Gastrocnemius medialis (tissue), 4 donors: Measurements from ENCODE around the gene CDK5R1. TPM values are rescaled to one million over a fixed set of nuclear protein-coding genes. Genes with fewer than 3 reads are reported as not detected.

Source experiments
- ATAC-seq, 2 donors: fragments of 150-250 bp; one replicate each; pipeline ENCODE4 v1.9.1; 2016
- DNase-seq, 2 donors: peaks; one replicate each; pipeline ENCODE4 v3.0.0-alpha.2; 2019
- H3K27ac ChIP-seq, 4 donors: fragments of 200-600 bp; sonication (generic); 1 replicate in 1 of 4; 2 replicates in 3 of 4; pipeline ENCODE4 v1.5.1; 2016 to 2018; ENCODE audit warnings: mild to moderate bottlenecking in 2 of 4, moderate library complexity in 1 of 4
- H3K27me3 ChIP-seq, 3 donors: fragments of 200-600 bp; sonication (generic) in 2 of 3; 1 replicate in 1 of 3; 2 replicates in 2 of 3; pipeline versions ENCODE4 v1.5.1 to v1.6.0; 2016 to 2019; ENCODE audit warnings: mild to moderate bottlenecking in 1 of 3, moderate library complexity in 1 of 3
- H3K36me3 ChIP-seq, 2 donors: fragments of 200-600 bp; sonication (generic) in 1 of 2; one replicate each; pipeline ENCODE4 v1.5.1; 2017 to 2018
- H3K4me1 ChIP-seq, 2 donors: fragments of 200-600 bp; sonication (generic) in 1 of 2; one replicate each; pipeline ENCODE4 v1.5.1; 2016 to 2017; ENCODE audit warnings: mild to moderate bottlenecking in 2 of 2
- H3K4me3 ChIP-seq, 4 donors: fragments of 200-600 bp; sonication (generic) in 3 of 4; 1 replicate in 1 of 4; 2 replicates in 3 of 4; pipeline ENCODE4 v1.5.1; 2016 to 2019; ENCODE audit warnings: mild to moderate bottlenecking in 2 of 4
- H3K9me3 ChIP-seq, 3 donors: fragments of 200-600 bp; sonication (generic) in 2 of 3; 1 replicate in 1 of 3; 2 replicates in 2 of 3; pipeline ENCODE4 v1.5.1; 2016 to 2019
- POLR2A ChIP-seq, 2 donors: fragments of 450-650 bp; IDR thresholded peaks; one replicate each; pipeline ENCODE4 v1.6.1; 2017; ENCODE audit warnings: antibody characterized with exemption in 2 of 2, mild to moderate bottlenecking in 2 of 2, moderate library complexity in 2 of 2
- in situ Hi-C, 4 donors: fragments of 200-750 bp; cut with MboI; loops; one replicate each; pipeline versions ENCODE4 v1.15.0 to v1.8.0; 2017; ENCODE audit warnings: low sequenced_read_pairs in 4 of 4
- intact Hi-C: fragments of 100-400 bp; cut with DNase I; formaldehyde crosslinking; loops from one replicate; pipeline ENCODE4 v1.15.1; 2023; ENCODE audit warnings: low total_unique reads
- total RNA-seq, 4 donors: library from RNA; depleted of rRNA; stranded (reverse); fragments of >200 nt; gene quantifications; one replicate each; pipeline versions ENCODE4 v1.1.0 to v1.2.3, GENCODE V29; 2016
- TF ChIP-seq, protein P1 (sequence below), 5 experiments: fragments of 450-650 bp in 3 of 5; fragments of 200-600 bp in 2 of 5; sonication (generic) in 2 of 5; IDR thresholded peaks in 4 of 5; conservative IDR thresholded peaks in 1 of 5; 1 replicate in 4 of 5; 2 replicates in 1 of 5; pipeline ENCODE4 v1.5.1; 2016 to 2019; ENCODE audit warnings: antibody characterized with exemption in 5 of 5, mild to moderate bottlenecking in 3 of 5, moderate library complexity in 3 of 5

CDK5R1 gene
- total RNA-seq, 4 donors from 2014 or later = 0.15 to 2.2 (median 1.5) TPM

DNA sequence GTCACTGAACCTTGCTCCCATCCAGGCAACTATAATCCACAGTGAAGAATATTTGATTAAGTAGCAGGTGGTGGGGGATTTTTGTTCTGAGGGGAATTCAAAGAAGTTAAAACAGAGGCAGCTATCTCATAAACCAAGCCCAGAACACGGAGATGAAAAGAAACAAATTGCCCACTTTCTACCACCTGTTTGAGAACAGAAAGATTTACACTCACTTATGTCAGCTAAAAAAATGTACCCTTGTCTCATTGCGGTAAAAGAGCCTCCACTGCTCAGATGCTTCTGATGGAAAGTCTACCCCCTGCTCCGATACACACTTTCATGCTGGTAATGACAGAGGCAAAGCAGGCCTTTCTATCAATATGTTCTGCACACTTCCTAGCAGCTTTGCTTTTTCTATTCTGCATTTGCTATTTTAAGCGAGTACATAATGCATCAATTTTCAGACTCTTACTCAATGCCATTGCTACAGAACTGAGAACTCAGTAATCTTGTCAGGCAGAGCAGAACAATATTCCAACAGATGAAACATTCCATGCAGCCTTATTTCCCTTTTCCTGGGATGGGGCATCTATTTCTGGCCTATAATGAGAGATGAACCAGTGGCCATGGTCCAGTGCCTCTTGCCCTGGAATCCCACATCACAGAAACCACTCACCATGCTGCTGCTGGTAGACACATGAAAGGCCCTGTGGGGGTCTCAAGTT, 29.0 kb downstream of the CDK5R1 start:
- in situ Hi-C loops = no loop called here
- DNase-seq (no peak), ATAC-seq (peak; percentile 81 to 84)
- Histone ChIP-seq H3K4me1 (peaks cover 30 to 32% of the 10 kb centered on the region in 2 donors), H3K36me3 (no peaks in the 10 kb centered on the region), H3K4me3 (no peak overlapping the region), H3K27ac (peak overlapping the region in 3 of 4 donors; percentile 38 to 66 (median 57)), H3K9me3 (no peaks in the 10 kb centered on the region), H3K27me3 (no peaks in the 10 kb centered on the region)
- no peak for TF ChIP-seq POLR2A (IDR thresholded peaks at IDR 0.05)
- TF ChIP-seq, protein P1, sequence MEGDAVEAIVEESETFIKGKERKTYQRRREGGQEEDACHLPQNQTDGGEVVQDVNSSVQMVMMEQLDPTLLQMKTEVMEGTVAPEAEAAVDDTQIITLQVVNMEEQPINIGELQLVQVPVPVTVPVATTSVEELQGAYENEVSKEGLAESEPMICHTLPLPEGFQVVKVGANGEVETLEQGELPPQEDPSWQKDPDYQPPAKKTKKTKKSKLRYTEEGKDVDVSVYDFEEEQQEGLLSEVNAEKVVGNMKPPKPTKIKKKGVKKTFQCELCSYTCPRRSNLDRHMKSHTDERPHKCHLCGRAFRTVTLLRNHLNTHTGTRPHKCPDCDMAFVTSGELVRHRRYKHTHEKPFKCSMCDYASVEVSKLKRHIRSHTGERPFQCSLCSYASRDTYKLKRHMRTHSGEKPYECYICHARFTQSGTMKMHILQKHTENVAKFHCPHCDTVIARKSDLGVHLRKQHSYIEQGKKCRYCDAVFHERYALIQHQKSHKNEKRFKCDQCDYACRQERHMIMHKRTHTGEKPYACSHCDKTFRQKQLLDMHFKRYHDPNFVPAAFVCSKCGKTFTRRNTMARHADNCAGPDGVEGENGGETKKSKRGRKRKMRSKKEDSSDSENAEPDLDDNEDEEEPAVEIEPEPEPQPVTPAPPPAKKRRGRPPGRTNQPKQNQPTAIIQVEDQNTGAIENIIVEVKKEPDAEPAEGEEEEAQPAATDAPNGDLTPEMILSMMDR (IDR thresholded peaks at IDR 0.05 in 4 of 5, conservative IDR thresholded peaks at IDR 0.05 in 1 of 5) = no peak
- intact Hi-C loops = loop anchor here (2.0 kb wide), 1 partner anchor 19 kb away; no protein-coding TSS in a partner anchor

DNA sequence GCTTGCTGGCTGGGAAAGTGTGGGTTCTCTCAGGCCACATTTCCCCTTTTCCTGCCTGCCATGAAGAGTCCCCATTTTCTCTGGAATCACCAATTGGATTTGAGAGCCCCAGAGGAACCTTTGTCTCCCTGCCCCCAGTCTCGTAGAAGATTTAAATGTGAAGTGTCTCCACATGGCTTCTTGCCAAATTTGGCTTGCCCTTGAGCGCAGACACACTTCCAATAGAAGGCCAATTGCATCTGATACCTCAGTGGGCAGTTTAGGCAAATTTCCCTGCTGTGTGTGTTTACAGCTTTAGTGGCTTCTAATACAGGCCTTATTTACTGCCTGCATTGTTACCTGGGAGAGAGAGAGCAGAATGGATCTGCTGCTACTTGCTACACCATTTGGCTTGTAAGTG, 29.7 kb downstream of the CDK5R1 start:
- Histone ChIP-seq H3K4me1 (peaks cover 30 to 32% of the 10 kb centered on the region in 2 donors), H3K27ac (peak overlapping the region in 3 of 4 donors; percentile 38 to 66 (median 57)), H3K4me3 (no peak overlapping the region), H3K9me3 (no peaks in the 10 kb centered on the region), H3K27me3 (no peaks in the 10 kb centered on the region), H3K36me3 (no peaks in the 10 kb centered on the region)
- no peak for ATAC-seq
- no peak for DNase-seq
- TF ChIP-seq POLR2A (IDR thresholded peaks at IDR 0.05) = no peak
- TF ChIP-seq, protein P1 (IDR thresholded peaks at IDR 0.05 in 4 of 5, conservative IDR thresholded peaks at IDR 0.05 in 1 of 5) = no peak
- intact Hi-C loops (loop anchor here (2.0 kb wide), 1 partner anchor 20 kb away; no protein-coding TSS in a partner anchor), in situ Hi-C loops (no loop called here)

DNA sequence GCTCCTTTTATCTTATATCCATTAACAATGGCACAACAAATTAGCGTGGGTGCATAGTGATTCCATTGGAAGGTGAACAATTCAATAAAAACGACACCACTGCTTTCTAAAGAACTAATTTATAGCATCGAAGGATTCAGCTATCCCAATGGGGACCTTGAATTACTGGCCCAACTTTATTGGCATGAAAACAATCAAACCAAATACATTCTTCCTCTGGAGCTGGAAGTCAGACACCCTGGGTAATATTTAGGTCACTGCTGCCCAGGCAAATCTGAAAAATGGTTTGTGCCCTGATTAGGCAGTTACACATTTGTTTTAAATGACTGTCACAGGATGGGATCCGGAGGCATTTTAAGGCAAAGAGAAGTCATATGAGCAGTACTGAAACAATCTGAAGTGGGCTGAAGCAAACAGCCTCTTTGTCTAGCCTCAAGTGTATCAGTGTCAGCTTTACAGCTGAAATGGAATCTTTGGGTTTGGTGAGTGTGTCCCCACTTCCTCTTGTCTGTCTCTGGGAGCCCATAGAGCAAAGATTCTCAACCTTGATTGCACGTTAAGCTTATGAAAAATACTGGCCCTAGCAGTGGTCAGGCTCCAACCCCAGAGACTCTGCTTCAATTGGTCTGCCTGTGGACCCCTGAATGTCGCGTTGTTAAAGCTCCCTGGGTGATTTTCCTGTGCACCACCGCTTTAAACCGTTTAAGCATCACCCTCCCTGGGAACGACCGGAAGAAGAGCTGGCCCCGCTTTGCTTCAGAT, 30.3 kb downstream of the CDK5R1 start:
- ATAC-seq = no peak
- Histone ChIP-seq H3K4me1 (peaks cover 30 to 32% of the 10 kb centered on the region in 2 donors), H3K27me3 (no peaks in the 10 kb centered on the region), H3K4me3 (no peak overlapping the region), H3K27ac (no peak overlapping the region), H3K36me3 (no peaks in the 10 kb centered on the region), H3K9me3 (no peaks in the 10 kb centered on the region)
- TF ChIP-seq POLR2A (IDR thresholded peaks at IDR 0.05) = no peak
- TF ChIP-seq, protein P1 (IDR thresholded peaks at IDR 0.05 in 4 of 5, conservative IDR thresholded peaks at IDR 0.05 in 1 of 5) = no peak
- in situ Hi-C loops (no loop called here), intact Hi-C loops (loop anchor here (2.0 kb wide), 1 partner anchor 20 kb away; no protein-coding TSS in a partner anchor)
- no peak for DNase-seq

DNA sequence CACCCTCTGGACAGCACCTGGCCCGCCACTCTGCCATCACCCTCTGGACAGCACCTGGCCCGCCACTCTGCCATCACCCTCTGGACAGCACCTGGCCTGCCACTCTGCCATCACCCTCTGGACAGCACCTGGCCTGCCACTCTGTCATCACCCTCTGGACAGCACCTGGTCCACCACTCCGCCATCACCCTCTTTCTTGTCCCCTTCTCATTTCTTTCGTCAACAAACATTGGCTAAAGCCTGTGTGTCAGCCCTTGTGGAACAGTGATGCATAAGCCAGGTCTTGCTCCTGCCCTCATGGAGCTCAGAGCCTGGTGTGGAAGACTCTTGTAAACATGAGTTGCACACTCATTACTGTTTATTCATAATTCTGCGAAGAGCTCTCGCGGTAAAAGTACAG, 31.2 kb downstream of the CDK5R1 start:
- intact Hi-C loops (loop anchor here (2.0 kb wide), 1 partner anchor 21 kb away; no protein-coding TSS in a partner anchor), in situ Hi-C loops (no loop called here)
- TF ChIP-seq, protein P1 (IDR thresholded peaks at IDR 0.05 in 4 of 5, conservative IDR thresholded peaks at IDR 0.05 in 1 of 5) = no peak
- TF ChIP-seq POLR2A (IDR thresholded peaks at IDR 0.05) = no peak
- DNase-seq (no peak), ATAC-seq (no peak)
- H3K27ac ChIP-seq = no peak overlapping the region
- no peaks in the 10 kb centered on the region for H3K36me3 ChIP-seq
- no peaks in the 10 kb centered on the region for H3K9me3 ChIP-seq
- H3K27me3 ChIP-seq = no peaks in the 10 kb centered on the region
- H3K4me3 ChIP-seq = no peak overlapping the region
- H3K4me1 ChIP-seq = peaks cover 30 to 32% of the 10 kb centered on the region in 2 donors
